Lung (tissue), 12 donors: ENCODE results near the gene IGSF3. TPM values are rescaled to one million over a fixed set of nuclear protein-coding genes. Genes with fewer than 3 reads are reported as not detected.

Experiments
- ATAC-seq: fragments of 200-7000 bp; cut with Tn5 transposase; one replicate; pipeline ENCODE4 v1.9.1; 2020; ENCODE audit warnings: moderate number of reproducible peaks; ENCODE audit not compliant: insufficient read depth, low FRiP score
- DNase-seq, 3 donors: peaks; one replicate each; pipeline ENCODE4 v3.0.0-alpha.2; 2013 to 2017
- H3K27ac ChIP-seq, 2 donors: one replicate each; pipeline ENCODE4 v1.5.1; 2013; ENCODE audit warnings: mild to moderate bottlenecking in 2 of 2, moderate library complexity in 2 of 2, control low read depth in 1 of 2, inconsistent platforms in 1 of 2, low read depth in 1 of 2, low read length in 1 of 2
- H3K27me3 ChIP-seq, 3 donors: one replicate each; pipeline ENCODE4 v1.5.1; 2013; ENCODE audit warnings: low read length in 2 of 3; ENCODE audit not compliant: control insufficient read depth in 3 of 3, insufficient read depth in 3 of 3
- H3K36me3 ChIP-seq, 4 donors: one replicate each; pipeline ENCODE4 v1.5.1; 2013; ENCODE audit warnings: low read length in 4 of 4, mild to moderate bottlenecking in 1 of 4, moderate library complexity in 1 of 4; ENCODE audit not compliant: control insufficient read depth in 4 of 4, insufficient read depth in 4 of 4
- H3K4me1 ChIP-seq, 5 donors: one replicate each; pipeline ENCODE4 v1.5.1; 2013; ENCODE audit warnings: low read length in 5 of 5, mild to moderate bottlenecking in 2 of 5, moderate library complexity in 1 of 5; ENCODE audit not compliant: control insufficient read depth in 5 of 5, insufficient read depth in 5 of 5
- H3K4me3 ChIP-seq: one replicate; pipeline ENCODE4 v1.5.1; 2013; ENCODE audit warnings: mild to moderate bottlenecking, control low read depth, moderate library complexity
- H3K9ac ChIP-seq, 2 donors: one replicate each; pipeline ENCODE4 v1.5.1; 2013; ENCODE audit warnings: low read length in 2 of 2, control low read depth in 1 of 2; ENCODE audit not compliant: insufficient read depth in 1 of 2
- H3K9me3 ChIP-seq, 4 donors: one replicate each; pipeline ENCODE4 v1.5.1; 2013; ENCODE audit warnings: low read length in 3 of 4, mild to moderate bottlenecking in 1 of 4, moderate library complexity in 1 of 4; ENCODE audit not compliant: control insufficient read depth in 4 of 4, insufficient read depth in 3 of 4
- WGBS, 2 donors: extraction: QIAGEN DNeasy Blood & Tissue Kit; methylation state at CpG; one replicate each; pipeline ENCODE4 v1.1.7; 2013; 5-methylcytosine and 5-hydroxymethylcytosine counted together
- polyA plus RNA-seq, 2 donors: library from polyadenylated mRNA; stranded (reverse); fragments of 200-250 nt; gene quantifications; one replicate each; pipeline ENCODE4 v1.2.1, GENCODE V29; 2013
- total RNA-seq, 2 donors: library from RNA; depleted of rRNA in 1 of 2; stranded (reverse); fragments of >200 nt in 1 of 2; gene quantifications; one replicate each; pipeline ENCODE4 v1.2.1, GENCODE V29; 2014 to 2021
- TF ChIP-seq, protein P1 (sequence below): IDR thresholded peaks from 2 replicates; pipeline ENCODE4 v1.5.1; 2012; ENCODE audit warnings: mild to moderate bottlenecking; ENCODE audit errors: control extremely low read depth, extremely low read depth
- donor health status: control.
- donor health status: control.
- donor health status: Bipolar disorder and iron deficiency.
- donor health status: healthy.
- donor health status: DM: yes; HTN: yes; CAD: no.

The IGSF3 gene
- total and polyA plus RNA-seq, 4 donors, result 6.3 to 48.5 (median 13.3) TPM

DNA sequence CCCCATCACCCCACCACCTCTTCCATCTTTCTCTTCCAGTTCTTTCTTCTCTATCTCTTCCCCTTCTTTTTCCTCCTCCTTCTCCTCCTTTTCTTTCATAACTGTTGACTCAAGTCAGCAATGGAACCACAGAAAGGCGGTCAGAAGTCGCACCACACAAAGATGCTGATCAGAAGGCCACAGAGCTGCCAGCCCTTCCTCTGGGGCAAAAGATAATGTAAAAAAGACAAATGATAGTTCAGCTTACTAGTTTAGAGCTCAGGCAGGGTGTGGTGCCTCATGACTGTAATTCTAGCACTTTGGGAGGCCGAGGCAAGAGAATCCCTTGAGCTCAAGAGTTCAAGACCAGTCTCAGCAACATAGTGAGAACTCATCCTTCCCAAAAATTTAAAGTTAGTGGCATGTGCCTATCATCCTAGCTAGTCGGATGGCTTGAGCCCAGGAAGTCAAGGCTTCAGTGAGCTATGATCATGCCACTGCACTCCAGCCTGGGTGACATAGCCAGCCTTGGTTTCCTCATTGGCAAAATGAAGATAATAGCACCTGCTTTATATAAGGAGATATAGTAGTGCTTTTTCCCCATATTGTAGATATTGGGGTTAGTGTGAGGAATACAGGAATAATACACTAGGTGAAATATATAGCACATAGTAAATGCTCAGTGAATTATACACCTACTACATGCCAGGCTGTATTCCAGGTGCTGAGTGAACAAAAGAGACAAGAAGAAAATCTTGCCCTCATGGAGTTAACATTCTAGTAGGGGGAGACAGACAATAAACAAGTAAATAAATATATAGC is 12.5 kb upstream of the IGSF3 start:
- TF ChIP-seq, protein P1, sequence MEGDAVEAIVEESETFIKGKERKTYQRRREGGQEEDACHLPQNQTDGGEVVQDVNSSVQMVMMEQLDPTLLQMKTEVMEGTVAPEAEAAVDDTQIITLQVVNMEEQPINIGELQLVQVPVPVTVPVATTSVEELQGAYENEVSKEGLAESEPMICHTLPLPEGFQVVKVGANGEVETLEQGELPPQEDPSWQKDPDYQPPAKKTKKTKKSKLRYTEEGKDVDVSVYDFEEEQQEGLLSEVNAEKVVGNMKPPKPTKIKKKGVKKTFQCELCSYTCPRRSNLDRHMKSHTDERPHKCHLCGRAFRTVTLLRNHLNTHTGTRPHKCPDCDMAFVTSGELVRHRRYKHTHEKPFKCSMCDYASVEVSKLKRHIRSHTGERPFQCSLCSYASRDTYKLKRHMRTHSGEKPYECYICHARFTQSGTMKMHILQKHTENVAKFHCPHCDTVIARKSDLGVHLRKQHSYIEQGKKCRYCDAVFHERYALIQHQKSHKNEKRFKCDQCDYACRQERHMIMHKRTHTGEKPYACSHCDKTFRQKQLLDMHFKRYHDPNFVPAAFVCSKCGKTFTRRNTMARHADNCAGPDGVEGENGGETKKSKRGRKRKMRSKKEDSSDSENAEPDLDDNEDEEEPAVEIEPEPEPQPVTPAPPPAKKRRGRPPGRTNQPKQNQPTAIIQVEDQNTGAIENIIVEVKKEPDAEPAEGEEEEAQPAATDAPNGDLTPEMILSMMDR, result no peak
- WGBS, 2 donors, result 89 to 90% methylated on average over 4 of the region's 4 CpGs
- H3K27ac ChIP-seq, result no peak overlapping the region
- H3K9ac ChIP-seq, result no peak overlapping the region
- no peaks in the 10 kb centered on the region for H3K9me3 ChIP-seq
- H3K4me3 ChIP-seq, result no peak overlapping the region
- DNase-seq (no peak), ATAC-seq (no peak)
- H3K4me1 ChIP-seq, result no peaks in the 10 kb centered on the region
- H3K27me3 ChIP-seq, result no peaks in the 10 kb centered on the region
- no peaks in the 10 kb centered on the region for H3K36me3 ChIP-seq

DNA sequence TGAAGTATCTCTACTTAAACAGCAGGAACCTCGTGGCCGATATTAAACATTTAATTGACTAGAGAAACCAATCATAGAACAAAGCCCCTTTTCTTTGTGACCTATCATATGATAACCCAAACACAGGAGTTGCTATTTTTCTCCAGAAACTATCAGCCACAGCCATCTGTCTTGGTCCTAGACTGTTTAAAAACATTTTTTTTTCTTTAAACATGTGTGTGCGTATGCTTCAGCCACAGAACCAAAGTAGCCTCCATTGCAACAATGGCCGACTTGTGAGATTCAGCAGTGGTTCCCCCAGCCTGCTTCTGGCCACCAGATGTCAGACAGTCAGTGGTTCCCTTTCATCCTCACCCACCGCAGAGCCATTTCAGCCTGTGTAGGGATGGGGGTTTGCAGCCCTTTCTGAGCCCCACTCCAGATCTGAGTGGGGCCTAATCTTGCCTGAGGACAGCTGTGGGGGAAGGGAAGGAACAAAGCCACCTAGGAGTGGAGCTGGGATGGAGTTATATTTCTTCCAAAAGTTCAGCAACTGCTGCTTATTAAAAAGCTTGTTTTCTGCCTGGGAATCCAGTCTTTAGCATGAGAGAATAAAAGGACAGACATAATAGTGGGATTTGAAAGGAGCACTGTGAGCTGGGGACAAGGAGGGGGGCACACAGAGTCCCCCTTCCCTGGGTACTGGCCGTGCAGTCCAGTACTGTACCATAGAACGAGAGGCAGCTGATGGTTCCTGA is 11.7 kb upstream of the IGSF3 start:
- no peak for ATAC-seq
- whole genome bisulfite sequencing, 2 donors, result 72 to 77% methylated on average over 7 of the region's 7 CpGs
- no peaks in the 10 kb centered on the region for H3K9me3 ChIP-seq
- no peak overlapping the region for H3K9ac ChIP-seq
- peaks cover 0 to 4% (median 0%) of the 10 kb centered on the region in 5 donors for H3K4me1 ChIP-seq
- DNase-seq, result no peak
- no peak overlapping the region for H3K4me3 ChIP-seq
- no peaks in the 10 kb centered on the region for H3K27me3 ChIP-seq
- no peaks in the 10 kb centered on the region for H3K36me3 ChIP-seq
- no peak overlapping the region for H3K27ac ChIP-seq
- TF ChIP-seq, protein P1, result no peak

DNA sequence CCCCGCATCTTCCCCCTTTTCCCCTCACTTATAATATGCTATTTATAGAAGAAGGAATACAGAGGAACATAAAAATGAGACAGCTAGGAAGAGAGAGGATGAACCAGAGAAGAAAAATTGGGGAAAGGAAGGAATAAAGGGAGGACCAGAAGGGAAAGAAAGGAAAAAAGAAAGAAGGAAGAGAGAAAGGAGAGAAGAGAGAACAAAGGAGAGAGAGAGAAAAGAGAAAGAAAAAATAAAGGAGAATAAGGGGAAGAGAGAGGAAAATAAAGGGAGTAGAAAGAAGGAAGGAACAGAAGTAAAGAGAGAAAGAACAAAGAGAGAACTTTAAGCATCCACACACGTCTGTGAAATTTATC is 11.2 kb upstream of the IGSF3 start:
- 70 to 71% methylated on average over 2 of the region's 2 CpGs for WGBS, 2 donors

More for the DNA sequence above, 11.2 kb upstream of the IGSF3 start:
- Histone ChIP-seq H3K4me1 (peaks cover 0 to 7% (median 0%) of the 10 kb centered on the region in 5 donors), H3K27me3 (no peaks in the 10 kb centered on the region), H3K9me3 (no peaks in the 10 kb centered on the region), H3K27ac (no peak overlapping the region), H3K4me3 (no peak overlapping the region), H3K9ac (no peak overlapping the region), H3K36me3 (no peaks in the 10 kb centered on the region)
- no peak for DNase-seq
- TF ChIP-seq, protein P1, result no peak
- ATAC-seq, result no peak
